GDM1 (cell line): ENCODE results near the gene CAP1.

ENCODE experiments used
- DNase-seq: peaks from one replicate; lab custom pipeline; 2025; lab: John Stamatoyannopoulos, UW

The CAP1 gene

DNA sequence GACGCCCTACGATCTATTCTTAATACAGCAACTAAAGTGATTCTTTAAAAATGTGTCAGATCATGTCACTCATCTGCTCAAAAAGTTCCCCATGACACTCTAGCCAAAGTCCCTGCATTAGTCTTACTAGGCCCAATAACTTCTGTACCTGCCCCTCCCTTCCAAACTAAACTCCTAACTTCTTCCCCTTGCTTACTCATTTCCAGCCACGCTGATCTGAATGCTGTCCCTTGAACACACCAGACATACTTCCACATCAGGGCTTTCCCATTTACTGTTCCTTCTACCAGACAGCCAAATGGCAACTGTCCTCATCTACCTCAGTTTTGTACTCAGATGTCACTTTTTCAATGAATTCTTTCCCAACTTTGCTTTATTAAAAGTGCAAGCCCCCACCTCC, 55.3 kb downstream of the CAP1 start:
- DNase-seq, result no peak

- no peak for DNase-seq
These were observed 56.1 kb downstream of the CAP1 start for GRCh38 chr1:40096646-40096976.

DNA sequence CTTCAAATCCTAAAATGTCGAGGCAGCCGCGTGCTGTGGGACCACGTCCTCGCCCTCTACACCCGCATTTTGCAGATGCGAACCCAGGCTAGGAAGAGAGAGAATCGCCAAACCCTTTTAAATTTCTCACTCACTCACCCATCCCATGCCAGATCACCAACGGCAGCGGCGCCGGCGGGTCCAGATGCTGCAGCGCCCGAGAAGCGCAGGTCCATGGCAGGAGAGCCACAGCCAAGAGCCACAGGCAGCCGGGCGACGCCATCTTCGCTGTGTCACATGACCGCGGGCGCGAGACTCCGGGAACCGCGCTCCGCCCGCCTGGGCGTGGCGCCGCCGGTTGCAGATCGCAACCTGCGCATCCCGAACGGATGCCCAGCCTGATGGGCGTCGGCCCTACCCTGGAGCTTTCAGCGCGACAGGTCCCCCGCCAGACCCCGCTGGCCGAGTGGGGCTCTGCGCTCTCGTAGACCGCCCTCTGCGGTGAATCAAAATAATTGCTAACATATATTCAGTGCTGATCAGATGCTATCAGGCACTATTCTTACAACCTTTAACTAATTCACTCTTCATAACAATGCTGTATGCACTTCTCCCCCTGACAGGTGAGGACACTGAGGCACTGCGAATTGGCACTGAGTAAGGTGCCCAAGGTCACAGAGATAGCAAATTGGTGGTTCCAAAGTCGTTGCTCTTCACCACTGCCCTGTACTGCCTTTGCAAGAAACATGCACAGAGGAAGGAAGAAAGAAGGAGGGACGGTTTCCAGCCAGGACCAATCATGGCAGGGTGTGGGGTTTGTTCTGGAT, 56.7 kb downstream of the CAP1 start, which contains the start of gene PPT1:
PPT1 (minus strand) TSS at position 276 of the 806 bp plus-strand sequence; CDS start at position 262, 14 bp downstream.
- DNase-seq, result peak; percentile 64

DNA sequence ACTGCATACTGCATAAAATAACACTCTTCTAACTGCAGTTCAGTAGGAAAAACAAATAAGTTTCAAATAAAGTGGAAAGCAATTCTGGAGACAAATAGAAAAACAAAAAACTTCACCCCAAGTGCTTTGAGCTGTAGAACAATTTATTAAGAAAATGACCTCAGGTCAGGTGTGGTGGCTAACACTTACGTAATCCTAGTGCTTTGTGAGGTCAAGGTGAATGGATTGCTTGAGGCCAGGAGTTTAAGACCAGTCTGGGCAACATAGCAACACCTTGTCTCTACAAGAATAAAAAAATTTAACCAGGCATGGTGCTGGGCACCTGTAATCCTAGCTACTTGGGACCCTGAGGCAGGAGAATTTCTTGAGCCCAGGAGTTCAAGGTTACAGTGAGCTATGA, 61.5 kb downstream of the CAP1 start:
- DNase-seq, result no peak

GRCh38 chr1:40102896-40103295, 62.4 kb downstream of the CAP1 start:
- no peak for DNase-seq

DNA sequence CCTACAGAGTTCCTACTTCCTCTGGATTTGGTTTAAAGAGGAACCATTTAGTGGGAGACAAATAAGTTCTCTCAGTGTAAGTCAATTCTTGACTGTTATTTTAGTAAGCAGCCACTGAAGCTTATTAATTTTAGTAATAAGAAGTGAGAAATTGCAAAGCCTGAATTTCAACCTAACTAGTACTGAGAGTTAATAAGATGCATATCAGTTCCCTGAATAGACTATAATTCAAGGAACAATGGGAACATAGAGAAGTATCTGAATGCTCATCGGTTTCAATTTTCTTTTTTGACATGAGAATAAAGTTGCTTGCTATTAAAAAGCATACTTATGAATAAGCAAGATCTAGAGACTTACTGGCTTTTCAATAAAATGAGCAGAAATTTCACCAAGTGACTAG, 64.5 kb downstream of the CAP1 start:
- DNase-seq, result no peak

DNA sequence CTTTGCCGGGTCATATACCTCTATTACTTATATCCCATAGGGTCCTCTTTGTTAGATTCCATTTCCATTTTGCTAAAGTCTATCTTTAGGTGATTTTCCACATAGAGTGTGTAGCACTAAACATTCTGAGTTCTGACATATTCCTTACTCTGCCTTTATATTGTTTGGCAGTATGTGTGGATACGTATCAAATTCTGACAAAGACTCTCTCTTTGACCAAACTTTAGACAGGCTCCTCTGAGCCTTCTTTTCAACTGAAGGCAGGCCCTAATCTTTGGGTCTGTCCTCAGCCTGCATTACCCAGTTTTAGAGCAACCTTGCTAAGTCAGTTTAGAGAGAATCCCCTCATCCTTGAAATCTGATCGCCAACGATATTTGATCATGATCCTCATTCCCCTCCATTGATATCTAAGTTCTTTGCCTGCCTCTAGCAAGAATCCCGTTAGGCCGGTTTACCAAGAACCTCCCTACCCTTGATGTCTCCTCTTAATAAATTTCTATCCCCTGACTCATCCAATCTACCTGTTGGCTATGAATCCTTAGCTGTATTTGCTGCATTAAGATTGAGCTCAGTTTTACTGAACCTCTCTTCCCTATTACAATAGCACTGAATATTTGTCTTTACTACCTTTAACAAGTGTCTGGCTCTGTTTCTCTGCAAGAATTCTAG, 66.9 kb downstream of the CAP1 start:
- no peak for DNase-seq

DNA sequence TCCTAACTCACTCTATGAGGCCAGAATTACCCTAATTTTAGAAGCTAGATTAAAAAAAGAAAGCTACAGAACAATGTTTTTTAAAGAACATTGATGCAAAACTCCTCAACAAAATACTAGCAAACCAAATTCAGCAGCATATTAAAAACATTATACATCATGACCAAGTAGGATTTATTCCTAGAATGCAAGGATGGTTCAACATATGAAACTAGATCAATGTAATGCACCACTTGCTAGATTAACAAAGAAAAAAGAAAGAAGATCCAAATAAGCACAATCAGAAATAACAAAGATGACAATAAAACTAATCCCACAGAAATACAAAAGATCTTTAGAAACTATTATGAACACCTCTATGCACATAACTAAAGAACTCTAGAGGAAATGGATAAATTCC, 69.9 kb downstream of the CAP1 start:
- no peak for DNase-seq

- no peak for DNase-seq
These were observed 73.9 kb downstream of the CAP1 start for GRCh38 chr1:40114400-40114799.

DNA sequence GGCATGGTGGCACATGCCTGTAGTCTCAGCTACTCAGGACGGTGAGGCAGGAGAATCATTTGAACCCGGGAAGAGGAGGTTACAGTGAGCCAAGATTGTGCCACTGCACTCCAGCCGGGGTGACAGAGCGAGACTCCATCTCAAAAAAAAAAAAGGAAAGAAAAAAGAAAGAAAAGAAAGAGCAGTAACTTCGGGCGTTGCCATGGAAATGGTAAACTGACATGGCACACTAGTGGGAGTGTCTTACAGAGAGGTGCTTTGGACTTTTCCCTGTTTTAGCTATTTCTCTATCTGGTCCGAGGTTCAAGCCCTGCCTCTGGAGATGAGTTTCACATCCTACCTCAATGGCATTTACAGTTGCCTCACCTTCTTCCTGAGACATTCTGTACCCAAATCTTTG, 79.6 kb downstream of the CAP1 start:
- DNase-seq, result no peak
